Nephron (organoid): ENCODE results near the gene FAM83F.

ENCODE experiments used
- H3K27ac Mint-ChIP-seq, 3 experiments: 2 replicates each; pipeline ENCODE4 v1.8.0; 2020; ENCODE audit warnings: mixed read lengths in 3 of 3, mild to moderate bottlenecking in 2 of 3, moderate library complexity in 1 of 3
- H3K27me3 Mint-ChIP-seq: 2 replicates; pipeline ENCODE4 v1.8.0; 2021; ENCODE audit warnings: low read depth, mild to moderate bottlenecking, moderate library complexity, mixed read lengths
- H3K36me3 Mint-ChIP-seq: 2 replicates; pipeline ENCODE4 v1.8.0; 2020; ENCODE audit warnings: low read depth, mixed read lengths
- H3K4me1 Mint-ChIP-seq: 2 replicates; pipeline ENCODE4 v1.8.0; 2020; ENCODE audit warnings: mixed read lengths
- H3K4me3 Mint-ChIP-seq, 3 experiments: 2 replicates each; pipeline ENCODE4 v1.8.0; 2020; ENCODE audit warnings: mild to moderate bottlenecking in 3 of 3, mixed read lengths in 3 of 3, moderate library complexity in 2 of 3
- H3K9me3 Mint-ChIP-seq: 2 replicates; pipeline ENCODE4 v1.8.0; 2020; ENCODE audit warnings: mixed read lengths
- TF ChIP-seq, protein P1 (sequence below), 3 experiments: fragments of 200-600 bp; sonication (generic); IDR thresholded peaks; one replicate each; pipeline ENCODE4 v1.5.0; 2021; ENCODE audit warnings: antibody characterized with exemption in 3 of 3; ENCODE audit not compliant: unreplicated experiment in 3 of 3

Gene FAM83F

DNA sequence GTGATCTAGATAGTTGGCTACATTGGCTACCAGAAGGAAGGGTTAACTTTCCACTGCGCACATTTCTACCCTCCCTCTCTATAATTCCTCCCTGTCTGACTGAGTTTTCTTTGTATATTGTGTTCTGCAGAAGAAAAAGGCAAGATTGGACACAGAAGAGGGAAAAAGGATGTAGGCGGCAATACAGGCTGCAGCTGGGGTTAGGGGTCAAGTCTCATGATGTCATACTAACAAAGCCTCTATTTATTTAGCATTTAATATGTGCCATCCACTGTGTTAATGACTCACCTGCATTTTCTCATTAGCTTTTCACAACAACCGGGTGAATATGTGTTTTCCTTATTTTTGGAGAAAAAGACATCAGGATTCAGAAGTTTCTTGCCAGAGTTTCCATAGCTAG is 2.0 kb downstream of the FAM83F start:
- Mint-ChIP-seq H3K36me3 (no peaks in the 10 kb centered on the region), H3K9me3 (peaks cover 5% of the 10 kb centered on the region), H3K4me1 (peaks cover 57% of the 10 kb centered on the region), H3K4me3 (peak overlapping the region in 1 of 3 experiments; percentile 19), H3K27ac (peak overlapping the region in 2 of 3 experiments; percentile 18 to 20), H3K27me3 (peaks cover 69% of the 10 kb centered on the region)
- TF ChIP-seq, protein P1, sequence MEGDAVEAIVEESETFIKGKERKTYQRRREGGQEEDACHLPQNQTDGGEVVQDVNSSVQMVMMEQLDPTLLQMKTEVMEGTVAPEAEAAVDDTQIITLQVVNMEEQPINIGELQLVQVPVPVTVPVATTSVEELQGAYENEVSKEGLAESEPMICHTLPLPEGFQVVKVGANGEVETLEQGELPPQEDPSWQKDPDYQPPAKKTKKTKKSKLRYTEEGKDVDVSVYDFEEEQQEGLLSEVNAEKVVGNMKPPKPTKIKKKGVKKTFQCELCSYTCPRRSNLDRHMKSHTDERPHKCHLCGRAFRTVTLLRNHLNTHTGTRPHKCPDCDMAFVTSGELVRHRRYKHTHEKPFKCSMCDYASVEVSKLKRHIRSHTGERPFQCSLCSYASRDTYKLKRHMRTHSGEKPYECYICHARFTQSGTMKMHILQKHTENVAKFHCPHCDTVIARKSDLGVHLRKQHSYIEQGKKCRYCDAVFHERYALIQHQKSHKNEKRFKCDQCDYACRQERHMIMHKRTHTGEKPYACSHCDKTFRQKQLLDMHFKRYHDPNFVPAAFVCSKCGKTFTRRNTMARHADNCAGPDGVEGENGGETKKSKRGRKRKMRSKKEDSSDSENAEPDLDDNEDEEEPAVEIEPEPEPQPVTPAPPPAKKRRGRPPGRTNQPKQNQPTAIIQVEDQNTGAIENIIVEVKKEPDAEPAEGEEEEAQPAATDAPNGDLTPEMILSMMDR (IDR thresholded peaks at IDR 0.05; ENCODE audit: unreplicated experiment in 3 of 3) = no peak

DNA sequence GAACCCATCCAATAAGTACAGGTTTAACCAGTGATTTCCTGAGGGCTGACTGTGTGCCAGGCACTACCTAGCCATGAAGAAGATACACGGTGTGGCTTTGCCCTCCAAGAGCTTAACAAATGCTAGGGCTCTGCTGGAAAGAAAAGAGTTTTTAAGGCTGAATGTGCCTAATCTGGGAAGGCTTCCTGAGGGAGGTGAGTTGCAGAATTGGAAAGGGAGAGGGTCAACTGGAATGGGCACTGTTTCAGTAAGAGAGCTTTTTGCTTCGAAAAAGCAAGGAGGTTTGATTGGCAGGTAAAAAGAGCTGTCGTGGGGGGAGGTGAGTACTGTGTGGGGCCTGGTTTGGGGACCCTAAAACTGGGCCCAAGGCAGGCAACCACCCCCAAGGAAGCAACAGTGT is 2.7 kb downstream of the FAM83F start:
- TF ChIP-seq, protein P1 (IDR thresholded peaks at IDR 0.05; ENCODE audit: unreplicated experiment in 3 of 3) = no peak
- Mint-ChIP-seq H3K36me3 (no peaks in the 10 kb centered on the region), H3K27ac (peak overlapping the region in 1 of 3 experiments; percentile 65), H3K27me3 (peaks cover 66% of the 10 kb centered on the region), H3K9me3 (peaks cover 5% of the 10 kb centered on the region), H3K4me1 (peaks cover 64% of the 10 kb centered on the region), H3K4me3 (no peak overlapping the region)

DNA sequence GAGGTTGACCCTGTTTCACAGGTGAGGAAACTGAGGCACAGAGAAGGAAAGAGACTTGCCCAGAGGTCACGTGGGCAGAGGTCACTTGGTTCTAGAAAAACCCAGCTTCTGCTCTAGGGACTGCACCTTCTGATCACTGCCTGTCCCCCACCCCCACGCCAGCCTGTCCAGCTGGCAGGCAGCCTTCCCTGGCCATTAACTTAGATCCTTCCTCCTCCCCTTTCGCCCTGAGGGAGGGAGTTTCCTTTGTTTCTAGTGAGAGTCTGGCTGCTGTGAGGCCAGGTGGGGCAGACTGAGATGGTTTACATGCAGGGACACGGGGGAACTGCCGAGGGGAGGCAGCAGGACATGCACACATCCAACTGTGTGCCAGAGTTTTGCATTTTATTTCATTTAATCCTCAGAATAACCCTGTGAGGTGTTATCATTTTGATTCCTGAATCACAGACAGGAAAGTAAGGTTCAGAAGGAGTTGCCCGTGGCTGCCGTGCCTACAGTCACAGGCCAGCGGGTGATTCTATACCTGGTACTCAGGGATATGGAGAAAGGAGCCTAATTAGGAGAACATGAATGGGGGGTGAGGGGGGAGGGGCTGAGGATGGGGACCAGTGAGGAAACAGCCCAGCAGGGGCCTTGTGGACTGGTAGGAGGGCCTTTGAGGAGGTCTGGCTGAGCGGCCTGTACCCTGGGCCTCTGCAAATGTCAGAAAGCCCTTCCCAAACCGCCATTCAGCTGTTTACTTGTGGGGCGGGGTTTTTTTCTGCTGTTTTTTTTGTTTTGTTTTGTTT is 3.4 kb downstream of the FAM83F start:
- H3K4me1 Mint-ChIP-seq = peaks cover 68% of the 10 kb centered on the region
- TF ChIP-seq, protein P1 (IDR thresholded peaks at IDR 0.05; ENCODE audit: unreplicated experiment in 3 of 3) = no peak
- H3K27me3 Mint-ChIP-seq = peaks cover 63% of the 10 kb centered on the region
- H3K27ac Mint-ChIP-seq = peak overlapping the region; percentile 79 to 82 (median 81)
- H3K9me3 Mint-ChIP-seq = peaks cover 5% of the 10 kb centered on the region
- peak overlapping the region in 1 of 3 experiments; percentile 14 for H3K4me3 Mint-ChIP-seq
- no peaks in the 10 kb centered on the region for H3K36me3 Mint-ChIP-seq

DNA sequence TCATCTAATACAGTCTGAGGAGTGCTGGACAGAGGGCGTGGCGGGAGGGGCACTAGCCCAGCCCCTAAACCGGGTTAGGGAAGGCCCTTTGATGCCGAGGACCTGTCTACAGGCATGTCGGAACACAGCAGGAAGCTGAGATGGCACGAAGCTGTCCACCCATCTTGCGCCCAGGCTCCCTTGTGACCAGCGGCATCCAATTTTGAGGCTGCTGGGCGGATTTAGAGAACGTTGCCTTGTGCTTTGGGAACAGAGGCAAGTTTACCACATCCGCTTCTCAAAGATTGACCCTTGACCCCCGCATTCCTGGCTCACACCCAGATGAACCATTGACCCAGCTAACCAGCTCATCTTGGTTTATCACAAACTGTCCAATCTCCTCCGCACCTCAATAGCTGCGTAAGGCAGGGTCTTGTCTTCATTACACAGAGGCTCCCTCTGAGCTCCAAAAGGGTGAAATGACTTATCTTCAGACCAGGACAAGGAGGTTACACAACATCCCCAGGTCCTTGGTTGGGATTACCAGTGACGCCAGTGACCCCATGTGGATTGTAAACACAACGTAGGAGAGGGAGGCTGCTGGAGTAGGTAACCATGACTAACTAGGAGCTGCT is 4.5 kb downstream of the FAM83F start:
- H3K36me3 Mint-ChIP-seq = no peaks in the 10 kb centered on the region
- H3K27me3 Mint-ChIP-seq = peaks cover 52% of the 10 kb centered on the region
- no peaks in the 10 kb centered on the region for H3K9me3 Mint-ChIP-seq
- H3K4me3 Mint-ChIP-seq = no peak overlapping the region
- TF ChIP-seq, protein P1 (IDR thresholded peaks at IDR 0.05; ENCODE audit: unreplicated experiment in 3 of 3) = no peak
- no peak overlapping the region for H3K27ac Mint-ChIP-seq
- H3K4me1 Mint-ChIP-seq = peaks cover 69% of the 10 kb centered on the region

DNA sequence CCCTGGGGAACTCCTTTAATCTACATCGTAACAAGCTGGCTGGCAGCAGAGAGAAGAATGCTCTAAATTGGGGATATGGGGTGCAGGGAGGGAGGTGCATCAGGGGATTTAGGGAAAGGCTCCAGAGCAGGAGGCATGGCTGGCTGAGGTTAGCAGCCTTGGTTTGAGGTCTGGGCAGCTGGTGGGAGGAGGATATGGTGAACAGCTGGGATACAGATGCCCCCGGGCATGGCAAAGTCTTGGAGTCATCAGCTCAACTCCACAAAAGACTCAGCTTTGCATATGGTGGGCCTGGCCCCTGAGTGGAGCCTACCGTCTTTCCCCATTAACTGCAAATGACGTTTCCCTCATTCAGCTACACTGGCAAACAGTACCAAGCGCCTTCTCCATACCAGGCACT is 5.4 kb downstream of the FAM83F start:
- Mint-ChIP-seq H3K4me3 (no peak overlapping the region), H3K27me3 (peaks cover 50% of the 10 kb centered on the region), H3K4me1 (peaks cover 74% of the 10 kb centered on the region), H3K27ac (no peak overlapping the region), H3K36me3 (no peaks in the 10 kb centered on the region), H3K9me3 (no peaks in the 10 kb centered on the region)
- TF ChIP-seq, protein P1 (IDR thresholded peaks at IDR 0.05; ENCODE audit: unreplicated experiment in 3 of 3) = no peak
